ENCODE measurements around the gene DBF4B.

DBF4B gene

GRCh38 chr17:44759086-44759915 lies 50.8 kb downstream of the DBF4B start:
- DNase-seq (ENCODE audit: low read depth in 2 of 2) = no peak

GRCh38 chr17:44759916-44760243 lies 51.4 kb downstream of the DBF4B start:
- no peak for DNase-seq (ENCODE audit: low read depth in 2 of 2)

- no peak for DNase-seq (ENCODE audit: low read depth in 2 of 2)
Observed at GRCh38 chr17:44760474-44761308, 52.2 kb downstream of the DBF4B start.

GRCh38 chr17:44761932-44762810 lies 53.7 kb downstream of the DBF4B start:
- no peak for DNase-seq (ENCODE audit: low read depth in 2 of 2)

GRCh38 chr17:44763170-44763569 lies 54.7 kb downstream of the DBF4B start:
- DNase-seq (ENCODE audit: low read depth in 2 of 2) = no peak

- no peak for DNase-seq (ENCODE audit: low read depth in 2 of 2)
Observed at GRCh38 chr17:44765965-44766364, 57.5 kb downstream of the DBF4B start.

- no peak for DNase-seq (ENCODE audit: low read depth in 2 of 2)
Observed at GRCh38 chr17:44766409-44767038, 58.1 kb downstream of the DBF4B start.

- DNase-seq (ENCODE audit: low read depth in 2 of 2) = no peak
Observed at GRCh38 chr17:44767493-44767892, 59.0 kb downstream of the DBF4B start.

- DNase-seq (ENCODE audit: low read depth in 2 of 2) = no peak
Observed at GRCh38 chr17:44768505-44769142, 60.2 kb downstream of the DBF4B start.

GRCh38 chr17:44769230-44769629 lies 60.8 kb downstream of the DBF4B start:
- no peak for DNase-seq (ENCODE audit: low read depth in 2 of 2)

- DNase-seq (ENCODE audit: low read depth in 2 of 2) = no peak
Observed at GRCh38 chr17:44769647-44770084, 61.2 kb downstream of the DBF4B start.

- DNase-seq (ENCODE audit: low read depth in 2 of 2) = no peak
Observed at GRCh38 chr17:44770166-44770925, 61.9 kb downstream of the DBF4B start.

GRCh38 chr17:44772308-44773045 lies 64.0 kb downstream of the DBF4B start:
- no peak for DNase-seq (ENCODE audit: low read depth in 2 of 2)

- no peak for DNase-seq (ENCODE audit: low read depth in 2 of 2)
Observed at GRCh38 chr17:44773140-44773539, 64.7 kb downstream of the DBF4B start.

GRCh38 chr17:44774271-44775135 lies 66.0 kb downstream of the DBF4B start:
- peak; percentile 77 to 86 for DNase-seq (ENCODE audit: low read depth in 2 of 2)

- peak; percentile 94 to 98 for DNase-seq (ENCODE audit: low read depth in 2 of 2)
Observed at GRCh38 chr17:44775136-44775837, 66.8 kb downstream of the DBF4B start.

- DNase-seq (ENCODE audit: low read depth in 2 of 2) = no peak
Observed at GRCh38 chr17:44775838-44776621, 67.6 kb downstream of the DBF4B start.

Measured in stimulated activated CD4-positive, alpha-beta T cell treated with anti-CD3 and anti-CD28 coated beads, Interleukin-15, amount 100 ng/mL, for 48 hours (primary cell).